H9 (cell line): ENCODE data around the gene TCIRG1. TPM values are rescaled to one million over a fixed set of nuclear protein-coding genes. Genes with fewer than 3 reads are reported as not detected.
A peak's percentile ranks its signal among the peaks of the same experiment; 100 is the strongest.

Experiments used
- DNase-seq: peaks from one replicate; pipeline ENCODE4 v3.0.0-alpha.2; 2017
- H2AFZ ChIP-seq: one replicate; pipeline ENCODE4 v1.6.1; 2013; ENCODE audit warnings: mild to moderate bottlenecking, low read length, control low read depth, moderate library complexity
- H2AK5ac ChIP-seq: 2 replicates; pipeline ENCODE4 v1.6.1; 2013; ENCODE audit warnings: low read length, control low read depth, mixed read lengths; ENCODE audit not compliant: insufficient read length
- H2BK120ac ChIP-seq: one replicate; pipeline ENCODE4 v1.6.1; 2013; ENCODE audit warnings: low read depth, mild to moderate bottlenecking, low read length, control low read depth, inconsistent platforms; ENCODE audit not compliant: poor library complexity, severe bottlenecking
- H2BK12ac ChIP-seq: 2 replicates; pipeline ENCODE4 v1.6.1; 2013; ENCODE audit warnings: low read length, control low read depth, mixed read lengths, low read depth; ENCODE audit not compliant: insufficient read length
- H2BK15ac ChIP-seq: 2 replicates; pipeline ENCODE4 v1.6.1; 2013; ENCODE audit warnings: low read depth, low read length, control low read depth
- H2BK20ac ChIP-seq: one replicate; pipeline ENCODE4 v1.6.1; 2013; ENCODE audit warnings: low read depth, mild to moderate bottlenecking, low read length, control low read depth, inconsistent platforms; ENCODE audit not compliant: poor library complexity, severe bottlenecking
- H2BK5ac ChIP-seq: 2 replicates; pipeline ENCODE4 v1.6.1; 2013; ENCODE audit warnings: low read length, control low read depth, mixed read lengths; ENCODE audit not compliant: insufficient read length
- H3K14ac ChIP-seq: 2 replicates; pipeline ENCODE4 v1.6.1; 2013; ENCODE audit warnings: low read length, control low read depth; ENCODE audit not compliant: insufficient read depth
- H3K18ac ChIP-seq: 2 replicates; pipeline ENCODE4 v1.6.1; 2013; ENCODE audit warnings: low read depth, mild to moderate bottlenecking, mixed read lengths, low read length, control low read depth; ENCODE audit not compliant: insufficient read length
- H3K23ac ChIP-seq: 2 replicates; pipeline ENCODE4 v1.6.1; 2013; ENCODE audit warnings: low read length, control low read depth, mixed read lengths, low read depth; ENCODE audit not compliant: insufficient read length
- H3K23me2 ChIP-seq: 2 replicates; pipeline ENCODE4 v1.6.1; 2013; ENCODE audit warnings: low read depth, mild to moderate bottlenecking, mixed read lengths, low read length, control low read depth; ENCODE audit not compliant: insufficient read length, poor library complexity, severe bottlenecking
- H3K27ac ChIP-seq: 2 replicates; pipeline ENCODE4 v1.5.1; 2013; ENCODE audit warnings: low read length, control low read depth, mixed read lengths, low read depth; ENCODE audit not compliant: insufficient read length
- H3K27me3 ChIP-seq: 2 replicates; pipeline ENCODE4 v1.6.1; 2013; ENCODE audit warnings: low read length, control low read depth, inconsistent platforms; ENCODE audit not compliant: insufficient read depth
- H3K4ac ChIP-seq: 2 replicates; pipeline ENCODE4 v1.6.1; 2013; ENCODE audit warnings: low read depth, mild to moderate bottlenecking, control low read depth, inconsistent platforms, low read length, moderate library complexity
- H3K4me1 ChIP-seq: 2 replicates; pipeline ENCODE4 v1.6.1; 2013; ENCODE audit warnings: low read length, control low read depth, inconsistent platforms; ENCODE audit not compliant: insufficient read depth
- H3K4me2 ChIP-seq: 2 replicates; pipeline ENCODE4 v1.6.1; 2013; ENCODE audit warnings: low read length, control low read depth, mixed read lengths; ENCODE audit not compliant: insufficient read length, insufficient read depth
- H3K56ac ChIP-seq: 2 replicates; pipeline ENCODE4 v1.6.1; 2013; ENCODE audit warnings: low read depth, mild to moderate bottlenecking, mixed read lengths, low read length, control low read depth; ENCODE audit not compliant: insufficient read length
- H3K79me1 ChIP-seq: 2 replicates; pipeline ENCODE4 v1.6.1; 2013; ENCODE audit warnings: low read depth, mild to moderate bottlenecking, moderate library complexity, low read length, control low read depth, inconsistent platforms; ENCODE audit not compliant: insufficient read depth, poor library complexity, severe bottlenecking
- H3K79me2 ChIP-seq: 2 replicates; pipeline ENCODE4 v1.6.1; 2013; ENCODE audit warnings: low read length, control low read depth, inconsistent platforms; ENCODE audit not compliant: insufficient read depth
- H3K9ac ChIP-seq: 2 replicates; pipeline ENCODE4 v1.6.1; 2013; ENCODE audit warnings: low read length, control low read depth, mixed read lengths; ENCODE audit not compliant: insufficient read length; ENCODE audit errors: extremely low read depth
- H3K9me3 ChIP-seq: one replicate; pipeline ENCODE4 v1.6.1; 2013; ENCODE audit warnings: low read depth, low read length, inconsistent platforms; ENCODE audit not compliant: control insufficient read depth
- H3T11ph ChIP-seq: one replicate; pipeline ENCODE4 v1.6.1; 2013; ENCODE audit warnings: mild to moderate bottlenecking, low read length, control low read depth, inconsistent platforms
- H4K20me1 ChIP-seq: one replicate; pipeline ENCODE4 v1.6.1; 2013; ENCODE audit not compliant: control insufficient read depth, insufficient read length, insufficient read depth
- H4K5ac ChIP-seq: 2 replicates; pipeline ENCODE4 v1.6.1; 2013; ENCODE audit warnings: low read depth, mild to moderate bottlenecking, mixed read lengths, low read length, control low read depth; ENCODE audit not compliant: insufficient read length
- H4K8ac ChIP-seq: replicated peaks from 2 replicates; pipeline ENCODE4 v1.6.1; 2013; ENCODE audit warnings: low read length, control low read depth, mixed read lengths, low read depth; ENCODE audit not compliant: insufficient read length
- H4K91ac ChIP-seq: 2 replicates; pipeline ENCODE4 v1.6.1; 2013; ENCODE audit warnings: low read depth, mild to moderate bottlenecking, moderate library complexity, mixed read lengths, low read length, control low read depth; ENCODE audit not compliant: insufficient read length
- H3K27ac Mint-ChIP-seq, 3 experiments: 2 replicates in 2 of 3; 3 replicates in 1 of 3; pipeline ENCODE4 v1.8.0; 2020 to 2021; ENCODE audit warnings: mixed read lengths in 3 of 3, mild to moderate bottlenecking in 1 of 3, moderate library complexity in 1 of 3
- H3K27me3 Mint-ChIP-seq: 2 replicates; pipeline ENCODE4 v1.8.0; 2021; ENCODE audit warnings: low read depth, mild to moderate bottlenecking, moderate library complexity, mixed read lengths
- H3K36me3 Mint-ChIP-seq, 3 experiments: 2 replicates in 2 of 3; 3 replicates in 1 of 3; pipeline ENCODE4 v1.8.0; 2020 to 2021; ENCODE audit warnings: low read depth in 3 of 3, mixed read lengths in 3 of 3; ENCODE audit not compliant: insufficient read depth in 1 of 3
- H3K4me1 Mint-ChIP-seq, 2 experiments: 2 replicates each; pipeline ENCODE4 v1.8.0; 2020; ENCODE audit warnings: mixed read lengths in 2 of 2
- H3K4me3 Mint-ChIP-seq, 2 experiments: 2 replicates in 1 of 2; 3 replicates in 1 of 2; pipeline ENCODE4 v1.8.0; 2020 to 2021; ENCODE audit warnings: mild to moderate bottlenecking in 2 of 2, mixed read lengths in 2 of 2, moderate library complexity in 1 of 2
- H3K9me3 Mint-ChIP-seq, 2 experiments: 2 replicates in 1 of 2; 3 replicates in 1 of 2; pipeline ENCODE4 v1.8.0; 2020; ENCODE audit warnings: mild to moderate bottlenecking in 2 of 2, mixed read lengths in 2 of 2, moderate library complexity in 1 of 2
- WGBS: extraction: QIAGEN DNeasy Blood & Tissue Kit; methylation state at CpG from one replicate; pipeline ENCODE4 v1.1.7; 2013; ENCODE audit warnings: missing lambda C conversion rate, low lambda C conversion rate, mixed read lengths; ENCODE audit not compliant: insufficient read length; ENCODE audit errors: extremely low coverage; 5-methylcytosine and 5-hydroxymethylcytosine counted together
- total RNA-seq: library from RNA; stranded (reverse); gene quantifications from 2 replicates; pipeline ENCODE4 v1.2.1, GENCODE V29; 2021
- TF ChIP-seq, protein P1 (sequence below): fragments of 200-600 bp; sonication (generic); conservative IDR thresholded peaks from 3 replicates; pipeline ENCODE4 v1.8.0; 2021; ENCODE audit warnings: antibody characterized with exemption, mild to moderate bottlenecking

Gene TCIRG1
- total RNA-seq, 1 experiment from 2014 or later: 24.4 TPM

DNA sequence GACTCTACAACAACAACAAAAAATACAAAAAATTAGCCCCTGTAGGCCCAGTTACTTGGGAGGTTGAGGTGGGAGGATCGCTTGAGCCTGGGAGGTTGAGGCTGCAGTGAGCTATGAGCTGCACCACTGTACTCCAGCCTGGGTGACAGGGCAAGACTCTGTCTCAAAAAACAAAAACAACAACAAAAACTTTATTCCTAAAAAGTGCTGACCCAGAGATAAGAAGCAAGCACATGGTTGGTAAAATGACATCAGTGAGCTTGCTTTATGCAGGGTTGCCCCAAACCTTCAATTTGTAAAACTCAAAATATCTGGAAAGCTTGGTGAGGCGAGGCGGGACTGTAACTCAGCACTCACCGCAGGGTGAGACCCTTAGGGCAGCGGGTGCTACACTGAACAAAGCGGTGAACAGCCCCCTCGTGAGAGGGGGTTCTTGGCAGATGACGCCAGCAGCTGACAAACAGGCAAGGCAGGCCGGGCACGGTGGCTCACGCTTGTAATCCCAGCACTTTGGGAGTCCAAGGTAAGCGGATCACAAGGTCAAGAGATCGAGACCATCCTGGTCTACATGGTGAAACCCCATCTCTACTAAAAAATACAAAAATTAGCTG is 3.5 kb upstream of the TCIRG1 start:
- Histone ChIP-seq H2BK12ac (no peak overlapping the region), H3K79me2 (no peaks in the 10 kb centered on the region), H4K91ac (no peak overlapping the region), H3K4me1 (no peaks in the 10 kb centered on the region; the same call in 1 of the 2 replicates), H3K27me3 (no peaks in the 10 kb centered on the region), H3K4ac (no peak overlapping the region), H2AK5ac (no peak overlapping the region), H2BK5ac (no peak overlapping the region), H3K9ac (no peak overlapping the region), H3K27ac (no peak overlapping the region), H2BK15ac (no peak overlapping the region), H3K79me1 (peaks cover 5% of the 10 kb centered on the region), H4K8ac (no peak overlapping the region), H4K5ac (no peak overlapping the region), H3K18ac (no peak overlapping the region), H4K20me1 (no peaks in the 10 kb centered on the region), H2BK20ac (no peak overlapping the region), H3K14ac (no peak overlapping the region), H2BK120ac (no peak overlapping the region), H3T11ph (no peak overlapping the region), H2AFZ (no peak overlapping the region), H3K9me3 (no peaks in the 10 kb centered on the region), H3K4me2 (no peak overlapping the region), H3K56ac (no peak overlapping the region), H3K23me2 (no peaks in the 10 kb centered on the region), H3K23ac (no peak overlapping the region)
- DNase-seq: no peak
- no CpG with 5 or more reads among the region's 13 CpGs for WGBS
- H3K27me3 Mint-ChIP-seq: no peaks in the 10 kb centered on the region
- H3K36me3 Mint-ChIP-seq: peaks cover 11 to 34% (median 16%) of the 10 kb centered on the region in 3 experiments; a peak in 6 of 7 replicates
- H3K4me3 Mint-ChIP-seq: no peak overlapping the region
- TF ChIP-seq, protein P1, sequence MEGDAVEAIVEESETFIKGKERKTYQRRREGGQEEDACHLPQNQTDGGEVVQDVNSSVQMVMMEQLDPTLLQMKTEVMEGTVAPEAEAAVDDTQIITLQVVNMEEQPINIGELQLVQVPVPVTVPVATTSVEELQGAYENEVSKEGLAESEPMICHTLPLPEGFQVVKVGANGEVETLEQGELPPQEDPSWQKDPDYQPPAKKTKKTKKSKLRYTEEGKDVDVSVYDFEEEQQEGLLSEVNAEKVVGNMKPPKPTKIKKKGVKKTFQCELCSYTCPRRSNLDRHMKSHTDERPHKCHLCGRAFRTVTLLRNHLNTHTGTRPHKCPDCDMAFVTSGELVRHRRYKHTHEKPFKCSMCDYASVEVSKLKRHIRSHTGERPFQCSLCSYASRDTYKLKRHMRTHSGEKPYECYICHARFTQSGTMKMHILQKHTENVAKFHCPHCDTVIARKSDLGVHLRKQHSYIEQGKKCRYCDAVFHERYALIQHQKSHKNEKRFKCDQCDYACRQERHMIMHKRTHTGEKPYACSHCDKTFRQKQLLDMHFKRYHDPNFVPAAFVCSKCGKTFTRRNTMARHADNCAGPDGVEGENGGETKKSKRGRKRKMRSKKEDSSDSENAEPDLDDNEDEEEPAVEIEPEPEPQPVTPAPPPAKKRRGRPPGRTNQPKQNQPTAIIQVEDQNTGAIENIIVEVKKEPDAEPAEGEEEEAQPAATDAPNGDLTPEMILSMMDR: no peak
- H3K9me3 Mint-ChIP-seq: no peaks in the 10 kb centered on the region
- H3K27ac Mint-ChIP-seq: peak overlapping the region in 1 of 3 experiments; percentile 48; a peak in 1 of 7 replicates
- peaks cover 13 to 18% of the 10 kb centered on the region in 2 experiments for H3K4me1 Mint-ChIP-seq
